ENCODE results near the gene TLX3. TPM values are rescaled to one million over a fixed set of nuclear protein-coding genes. Genes with fewer than 3 reads are reported as not detected.

TLX3 gene
- total RNA-seq, 1 experiment from 2014 or later: not detected

GRCh38 chr5:171340042-171340441 lies 31.0 kb downstream of the TLX3 start:
- intact Hi-C loops (cut with micrococcal nuclease): no loop called here
- Mint-ChIP-seq H3K36me3 (ENCODE audit: insufficient read depth, unreplicated experiment) (peaks cover 7% of the 10 kb centered on the region), H3K9me3 (ENCODE audit: unreplicated experiment) (no peaks in the 10 kb centered on the region), H3K4me3 (ENCODE audit: unreplicated experiment) (no peak overlapping the region), H3K4me1 (ENCODE audit: insufficient read depth, unreplicated experiment) (no peaks in the 10 kb centered on the region), H3K27ac (ENCODE audit: low read depth, unreplicated experiment) (no peak overlapping the region), H3K27me3 (ENCODE audit: insufficient read depth, unreplicated experiment) (no peaks in the 10 kb centered on the region)
- ChIA-PET CTCF (interaction anchor here (0.6 to 17.9 kb wide), 11 partner anchors 9 to 796 kb away, joined by 3 to 299 read pairs (median 3); no protein-coding TSS in a partner anchor), POLR2A (no interaction called here)
- no peak for TF ChIP-seq CTCF (IDR thresholded peaks at IDR 0.05; ENCODE audit: unreplicated experiment)
- DNase-seq (ENCODE audit: unreplicated experiment): no peak
- no TSS peak for BruUV-seq (replicated peaks)

GRCh38 chr5:171340491-171340890 lies 31.4 kb downstream of the TLX3 start:
- no peak overlapping the region for H3K27ac Mint-ChIP-seq (ENCODE audit: low read depth, unreplicated experiment)
- no TSS peak for BruUV-seq (replicated peaks)
- no peaks in the 10 kb centered on the region for H3K27me3 Mint-ChIP-seq (ENCODE audit: insufficient read depth, unreplicated experiment)
- no peaks in the 10 kb centered on the region for H3K9me3 Mint-ChIP-seq (ENCODE audit: unreplicated experiment)
- peaks cover 7% of the 10 kb centered on the region for H3K36me3 Mint-ChIP-seq (ENCODE audit: insufficient read depth, unreplicated experiment)
- DNase-seq (ENCODE audit: unreplicated experiment): no peak
- ChIA-PET POLR2A (no interaction called here), CTCF (interaction anchor here (0.6 to 17.9 kb wide), 15 partner anchors 9 to 991 kb away, joined by 3 to 299 read pairs (median 4); no protein-coding TSS in a partner anchor)
- no peak for TF ChIP-seq CTCF (IDR thresholded peaks at IDR 0.05; ENCODE audit: unreplicated experiment)
- intact Hi-C loops (cut with micrococcal nuclease): no loop called here
- no peak overlapping the region for H3K4me3 Mint-ChIP-seq (ENCODE audit: unreplicated experiment)
- H3K4me1 Mint-ChIP-seq (ENCODE audit: insufficient read depth, unreplicated experiment): no peaks in the 10 kb centered on the region

- intact Hi-C loops (cut with micrococcal nuclease): loop anchor here (1.0 kb wide), 5 partner anchors 69 to 704 kb away; no protein-coding TSS in a partner anchor
- Mint-ChIP-seq H3K36me3 (ENCODE audit: insufficient read depth, unreplicated experiment) (peaks cover 7% of the 10 kb centered on the region), H3K27ac (ENCODE audit: low read depth, unreplicated experiment) (no peak overlapping the region), H3K4me3 (ENCODE audit: unreplicated experiment) (no peak overlapping the region), H3K9me3 (ENCODE audit: unreplicated experiment) (no peaks in the 10 kb centered on the region), H3K27me3 (ENCODE audit: insufficient read depth, unreplicated experiment) (no peaks in the 10 kb centered on the region), H3K4me1 (ENCODE audit: insufficient read depth, unreplicated experiment) (no peaks in the 10 kb centered on the region)
- TF ChIP-seq CTCF (IDR thresholded peaks at IDR 0.05; ENCODE audit: unreplicated experiment): peak; percentile 94
- BruUV-seq (replicated peaks): no TSS peak
- peak; percentile 82 for DNase-seq (ENCODE audit: unreplicated experiment)
- ChIA-PET CTCF (interaction anchor here (0.5 to 17.9 kb wide), 50 partner anchors 9 to 893 kb away, joined by 3 to 299 read pairs (median 4); no protein-coding TSS in a partner anchor), POLR2A (no interaction called here)
Measured at GRCh38 chr5:171342362-171343111, 33.5 kb downstream of the TLX3 start.

- no peaks in the 10 kb centered on the region for H3K9me3 Mint-ChIP-seq (ENCODE audit: unreplicated experiment)
- intact Hi-C loops (cut with micrococcal nuclease): no loop called here
- H3K27ac Mint-ChIP-seq (ENCODE audit: low read depth, unreplicated experiment): no peak overlapping the region
- no peak for DNase-seq (ENCODE audit: unreplicated experiment)
- TF ChIP-seq CTCF (IDR thresholded peaks at IDR 0.05; ENCODE audit: unreplicated experiment): no peak
- H3K36me3 Mint-ChIP-seq (ENCODE audit: insufficient read depth, unreplicated experiment): peaks cover 7% of the 10 kb centered on the region
- CTCF ChIA-PET: interaction anchor here (0.6 to 17.9 kb wide), 8 partner anchors 9 to 573 kb away, joined by 3 to 299 read pairs (median 4); no protein-coding TSS in a partner anchor
- no TSS peak for BruUV-seq (replicated peaks)
- no peak overlapping the region for H3K4me3 Mint-ChIP-seq (ENCODE audit: unreplicated experiment)
- POLR2A ChIA-PET: no interaction called here
- H3K4me1 Mint-ChIP-seq (ENCODE audit: insufficient read depth, unreplicated experiment): no peaks in the 10 kb centered on the region
- H3K27me3 Mint-ChIP-seq (ENCODE audit: insufficient read depth, unreplicated experiment): no peaks in the 10 kb centered on the region
Measured at GRCh38 chr5:171344936-171345608, 36.0 kb downstream of the TLX3 start.
